Mucosa of rectum (tissue), 2 donors: ENCODE measurements around the gene TTLL13.

Experiments
- H3K27ac ChIP-seq, 2 donors: one replicate each; pipeline ENCODE4 v1.7.0; 2013; ENCODE audit warnings: inconsistent platforms in 2 of 2, low read depth in 2 of 2, low read length in 2 of 2
- H3K27me3 ChIP-seq, 2 donors: one replicate each; pipeline ENCODE4 v1.7.0; 2013; ENCODE audit warnings: low read length in 2 of 2; ENCODE audit not compliant: control insufficient read depth in 2 of 2, insufficient read depth in 2 of 2
- H3K36me3 ChIP-seq, 2 donors: one replicate each; pipeline ENCODE4 v1.7.0; 2013; ENCODE audit warnings: low read length in 2 of 2; ENCODE audit not compliant: control insufficient read depth in 2 of 2, insufficient read depth in 2 of 2
- H3K4me1 ChIP-seq, 2 donors: one replicate each; pipeline ENCODE4 v1.7.0; 2013; ENCODE audit warnings: low read length in 2 of 2, mild to moderate bottlenecking in 1 of 2; ENCODE audit not compliant: control insufficient read depth in 2 of 2, insufficient read depth in 2 of 2
- H3K4me3 ChIP-seq, 2 donors: one replicate each; pipeline ENCODE4 v1.7.0; 2013; ENCODE audit warnings: low read length in 2 of 2
- H3K9ac ChIP-seq, 2 donors: one replicate each; pipeline ENCODE4 v1.7.0; 2013; ENCODE audit warnings: low read length in 2 of 2, low read depth in 1 of 2, mild to moderate bottlenecking in 1 of 2
- H3K9me3 ChIP-seq, 2 donors: one replicate each; pipeline ENCODE4 v1.7.0; 2013; ENCODE audit warnings: low read length in 2 of 2; ENCODE audit not compliant: control insufficient read depth in 2 of 2
- donor health status: healthy.
- donor health status: Normal muscosa, but diverticular disease.

The TTLL13 gene

GRCh38 chr15:90249203-90249863 lies at the start of gene TTLL13:
TTLL13 (plus strand) TSS chr15:90249556; CDS start chr15:90250631, 1,075 bp downstream.
- H3K9ac ChIP-seq = peak within 1 kb of the TSS; percentile 68 to 73
- H3K4me1 ChIP-seq = peaks cover 6 to 7% of the 10 kb centered on the region in 2 donors
- peak within 1 kb of the TSS; percentile 30 to 56 for H3K27ac ChIP-seq
- peak within 1 kb of the TSS; percentile 76 to 88 for H3K4me3 ChIP-seq
- no peaks in the 10 kb centered on the region for H3K9me3 ChIP-seq
- H3K27me3 ChIP-seq = no peaks in the 10 kb centered on the region
- H3K36me3 ChIP-seq = no peaks in the 10 kb centered on the region

GRCh38 chr15:90200534-90201129 lies 48.7 kb upstream of the TTLL13 start:
- H3K27me3 ChIP-seq = no peaks in the 10 kb centered on the region
- H3K27ac ChIP-seq = peak overlapping the region; percentile 81 to 83
- H3K36me3 ChIP-seq = peaks cover 4 to 10% of the 10 kb centered on the region in 2 donors
- no peaks in the 10 kb centered on the region for H3K9me3 ChIP-seq
- peaks cover 16 to 25% of the 10 kb centered on the region in 2 donors for H3K4me1 ChIP-seq
- peak overlapping the region; percentile 72 to 89 for H3K9ac ChIP-seq
- H3K4me3 ChIP-seq = peak overlapping the region; percentile 75 to 78

GRCh38 chr15:90201130-90201943 lies 48.0 kb upstream of the TTLL13 start, which contains the start of gene SEMA4B:
SEMA4B (plus strand) TSS chr15:90201330; CDS start chr15:90201579, 249 bp downstream.
- Histone ChIP-seq H3K36me3 (peaks cover 6 to 17% of the 10 kb centered on the region in 2 donors), H3K27ac (peak within 1 kb of the TSS; percentile 81 to 83), H3K9ac (peak within 1 kb of the TSS; percentile 72 to 89), H3K4me1 (peaks cover 16 to 25% of the 10 kb centered on the region in 2 donors), H3K9me3 (no peaks in the 10 kb centered on the region), H3K27me3 (no peaks in the 10 kb centered on the region), H3K4me3 (peak within 1 kb of the TSS; percentile 75 to 78)

- peak overlapping the region; percentile 75 to 78 for H3K4me3 ChIP-seq
- H3K9me3 ChIP-seq = no peaks in the 10 kb centered on the region
- peak overlapping the region; percentile 81 to 83 for H3K27ac ChIP-seq
- peaks cover 10 to 22% of the 10 kb centered on the region in 2 donors for H3K36me3 ChIP-seq
- H3K4me1 ChIP-seq = peaks cover 16 to 25% of the 10 kb centered on the region in 2 donors
- no peaks in the 10 kb centered on the region for H3K27me3 ChIP-seq
- peak overlapping the region; percentile 72 to 89 for H3K9ac ChIP-seq
Measured at GRCh38 chr15:90201944-90202375, 47.4 kb upstream of the TTLL13 start.

GRCh38 chr15:90202929-90203328 lies 46.4 kb upstream of the TTLL13 start:
- Histone ChIP-seq H3K27ac (no peak overlapping the region), H3K4me3 (peak overlapping the region; percentile 75 to 78), H3K36me3 (peaks cover 14 to 30% of the 10 kb centered on the region in 2 donors), H3K27me3 (no peaks in the 10 kb centered on the region), H3K4me1 (peaks cover 16 to 25% of the 10 kb centered on the region in 2 donors), H3K9me3 (no peaks in the 10 kb centered on the region), H3K9ac (peak overlapping the region; percentile 41 to 89)

- Histone ChIP-seq H3K4me3 (no peak overlapping the region), H3K4me1 (peaks cover 16 to 25% of the 10 kb centered on the region in 2 donors), H3K9ac (no peak overlapping the region), H3K36me3 (peaks cover 14 to 33% of the 10 kb centered on the region in 2 donors), H3K27ac (no peak overlapping the region), H3K27me3 (no peaks in the 10 kb centered on the region), H3K9me3 (no peaks in the 10 kb centered on the region)
Measured at GRCh38 chr15:90203473-90203872, 45.9 kb upstream of the TTLL13 start.

- Histone ChIP-seq H3K9me3 (no peaks in the 10 kb centered on the region), H3K9ac (no peak overlapping the region), H3K4me1 (peaks cover 16 to 25% of the 10 kb centered on the region in 2 donors), H3K27ac (no peak overlapping the region), H3K36me3 (peaks cover 14 to 33% of the 10 kb centered on the region in 2 donors), H3K27me3 (no peaks in the 10 kb centered on the region), H3K4me3 (no peak overlapping the region)
Measured at GRCh38 chr15:90203922-90204321, 45.4 kb upstream of the TTLL13 start.

- H3K36me3 ChIP-seq = peaks cover 22 to 40% of the 10 kb centered on the region in 2 donors
- H3K9me3 ChIP-seq = no peaks in the 10 kb centered on the region
- H3K9ac ChIP-seq = no peak overlapping the region
- no peak overlapping the region for H3K27ac ChIP-seq
- H3K27me3 ChIP-seq = no peaks in the 10 kb centered on the region
- peaks cover 21 to 25% of the 10 kb centered on the region in 2 donors for H3K4me1 ChIP-seq
- H3K4me3 ChIP-seq = no peak overlapping the region
Measured at GRCh38 chr15:90205050-90205848, 44.1 kb upstream of the TTLL13 start.

- Histone ChIP-seq H3K4me3 (no peak overlapping the region), H3K9me3 (no peaks in the 10 kb centered on the region), H3K4me1 (peaks cover 23 to 24% of the 10 kb centered on the region in 2 donors), H3K9ac (no peak overlapping the region), H3K27ac (no peak overlapping the region), H3K27me3 (no peaks in the 10 kb centered on the region), H3K36me3 (peaks cover 26 to 45% of the 10 kb centered on the region in 2 donors)
Measured at GRCh38 chr15:90205886-90206285, 43.5 kb upstream of the TTLL13 start.
